Measurements from ENCODE around the gene ZNF488.
"Not testable (repeated sequence)": the region's sequence is repeated elsewhere in the genome, so short reads cannot be mapped to it uniquely, and the experiment has no call there.

ZNF488 gene

DNA sequence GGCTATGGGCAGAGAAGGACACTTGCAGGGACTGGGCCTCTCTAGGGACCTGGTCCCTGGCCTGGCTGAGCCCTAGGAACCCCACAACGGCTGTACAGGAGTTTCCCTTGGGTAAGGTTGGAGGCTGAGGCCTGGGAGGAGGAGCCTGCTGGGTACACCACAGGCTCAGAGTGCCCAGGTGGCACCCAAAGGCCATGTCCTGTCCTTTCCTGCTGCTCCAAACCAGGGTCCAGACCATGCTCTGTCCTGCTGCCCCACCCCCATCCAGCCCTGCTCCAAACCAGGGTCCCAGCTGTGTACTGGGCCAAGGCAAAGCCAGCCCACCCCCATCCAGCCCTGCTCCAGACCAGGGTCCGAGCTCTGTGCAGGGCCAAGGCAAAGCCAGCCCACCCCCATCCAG, 35.3 kb upstream of the ZNF488 start:
- TF ChIP-seq, protein P1, sequence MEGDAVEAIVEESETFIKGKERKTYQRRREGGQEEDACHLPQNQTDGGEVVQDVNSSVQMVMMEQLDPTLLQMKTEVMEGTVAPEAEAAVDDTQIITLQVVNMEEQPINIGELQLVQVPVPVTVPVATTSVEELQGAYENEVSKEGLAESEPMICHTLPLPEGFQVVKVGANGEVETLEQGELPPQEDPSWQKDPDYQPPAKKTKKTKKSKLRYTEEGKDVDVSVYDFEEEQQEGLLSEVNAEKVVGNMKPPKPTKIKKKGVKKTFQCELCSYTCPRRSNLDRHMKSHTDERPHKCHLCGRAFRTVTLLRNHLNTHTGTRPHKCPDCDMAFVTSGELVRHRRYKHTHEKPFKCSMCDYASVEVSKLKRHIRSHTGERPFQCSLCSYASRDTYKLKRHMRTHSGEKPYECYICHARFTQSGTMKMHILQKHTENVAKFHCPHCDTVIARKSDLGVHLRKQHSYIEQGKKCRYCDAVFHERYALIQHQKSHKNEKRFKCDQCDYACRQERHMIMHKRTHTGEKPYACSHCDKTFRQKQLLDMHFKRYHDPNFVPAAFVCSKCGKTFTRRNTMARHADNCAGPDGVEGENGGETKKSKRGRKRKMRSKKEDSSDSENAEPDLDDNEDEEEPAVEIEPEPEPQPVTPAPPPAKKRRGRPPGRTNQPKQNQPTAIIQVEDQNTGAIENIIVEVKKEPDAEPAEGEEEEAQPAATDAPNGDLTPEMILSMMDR (IDR thresholded peaks at IDR 0.05; ENCODE audit: low read depth, low read length, missing control alignments): no peak
- H3K4me3 ChIP-seq (ENCODE audit: low read depth, low read length): no peak overlapping the region

DNA sequence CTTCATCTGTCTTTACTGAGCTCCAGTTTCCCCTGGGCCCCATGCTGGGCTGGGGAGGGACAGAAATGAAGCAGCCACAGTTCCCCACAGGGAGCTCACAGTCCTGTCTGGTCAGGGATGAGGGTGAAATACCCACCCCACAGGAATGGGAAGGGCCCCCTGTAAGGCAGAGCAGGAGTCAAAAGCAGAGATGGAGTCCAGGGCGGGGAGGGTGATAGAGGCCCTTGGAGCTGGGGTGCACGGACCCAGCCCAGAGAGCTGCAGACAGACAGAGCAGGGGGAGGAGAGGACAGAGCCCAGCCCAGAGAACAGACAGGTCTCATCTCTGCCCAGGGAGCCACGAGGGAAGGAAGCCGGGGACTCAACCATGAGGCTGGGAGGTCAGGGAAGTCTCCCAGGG, 34.9 kb upstream of the ZNF488 start:
- DNase-seq (ENCODE audit: low read depth): no peak
- TF ChIP-seq, protein P1 (IDR thresholded peaks at IDR 0.05; ENCODE audit: low read depth, low read length, missing control alignments): no peak

More for the DNA sequence above, 35.3 kb upstream of the ZNF488 start:
- DNase-seq (ENCODE audit: low read depth): no peak

DNA sequence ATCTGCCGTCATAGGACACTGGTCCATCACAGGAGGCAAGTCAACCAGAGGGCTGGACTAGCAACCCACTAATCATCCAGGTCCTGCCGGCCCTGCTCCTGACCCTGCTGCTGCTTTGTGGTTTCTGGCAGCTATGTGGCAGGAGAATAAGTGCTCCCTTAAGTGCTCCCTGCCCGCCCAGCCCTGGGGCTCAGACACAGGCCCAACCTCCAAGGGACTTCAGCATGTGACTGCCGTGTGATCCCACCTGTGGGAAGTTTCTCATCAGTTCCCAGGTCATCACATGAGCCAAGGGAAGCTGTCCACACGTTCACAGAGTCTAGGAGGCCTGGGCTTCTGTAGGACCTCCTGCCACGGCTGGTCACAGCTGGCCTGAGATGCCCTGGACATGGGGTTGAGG, 34.2 kb upstream of the ZNF488 start:
- TF ChIP-seq, protein P1 (IDR thresholded peaks at IDR 0.05; ENCODE audit: low read depth, low read length, missing control alignments): no peak
- H3K4me3 ChIP-seq (ENCODE audit: low read depth, low read length): no peak overlapping the region
- DNase-seq (ENCODE audit: low read depth): no peak

More for the DNA sequence above, 34.9 kb upstream of the ZNF488 start:
- H3K4me3 ChIP-seq (ENCODE audit: low read depth, low read length): no peak overlapping the region

DNA sequence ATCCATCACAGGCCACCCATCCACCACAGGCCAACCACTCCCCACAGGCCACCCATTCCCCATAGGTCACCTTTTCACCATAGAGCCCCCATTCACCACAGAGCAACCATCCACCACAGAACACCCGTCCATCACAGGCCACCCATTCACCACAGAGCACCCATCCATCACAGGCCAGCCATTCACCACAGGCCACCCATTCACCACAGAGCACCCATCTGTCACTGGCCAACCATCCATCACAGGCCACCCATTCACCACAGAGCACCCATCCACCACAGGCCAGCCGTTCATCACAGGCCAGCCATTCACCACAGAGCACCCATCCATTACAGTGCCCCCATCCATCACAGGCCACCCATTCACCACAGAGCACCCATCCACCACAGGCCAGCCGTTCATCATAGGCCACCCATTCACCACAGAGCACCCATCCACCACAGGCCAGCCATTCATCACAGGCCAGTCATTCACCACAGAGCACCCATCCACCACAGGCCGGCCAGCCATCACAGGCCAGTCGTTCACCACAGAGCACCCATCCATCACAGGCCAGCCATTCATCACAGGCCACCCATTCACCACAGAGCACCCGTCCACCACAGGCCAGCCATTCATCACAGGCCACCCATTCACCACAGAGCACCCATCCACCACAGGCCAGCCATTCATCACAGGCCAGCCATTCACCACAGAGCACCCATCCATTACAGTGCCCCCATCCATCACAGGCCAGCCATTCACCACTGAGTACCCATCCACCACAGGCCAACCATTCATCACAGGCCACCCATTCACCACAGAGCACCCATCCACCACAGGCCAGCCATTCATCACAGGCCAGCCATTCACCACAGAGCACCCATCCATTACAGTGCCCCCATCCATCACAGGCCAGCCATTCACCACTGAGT, 32.5 kb upstream of the ZNF488 start:
- H3K4me3 ChIP-seq (ENCODE audit: low read depth, low read length); DNase-seq (ENCODE audit: low read depth): not testable (repeated sequence)

DNA sequence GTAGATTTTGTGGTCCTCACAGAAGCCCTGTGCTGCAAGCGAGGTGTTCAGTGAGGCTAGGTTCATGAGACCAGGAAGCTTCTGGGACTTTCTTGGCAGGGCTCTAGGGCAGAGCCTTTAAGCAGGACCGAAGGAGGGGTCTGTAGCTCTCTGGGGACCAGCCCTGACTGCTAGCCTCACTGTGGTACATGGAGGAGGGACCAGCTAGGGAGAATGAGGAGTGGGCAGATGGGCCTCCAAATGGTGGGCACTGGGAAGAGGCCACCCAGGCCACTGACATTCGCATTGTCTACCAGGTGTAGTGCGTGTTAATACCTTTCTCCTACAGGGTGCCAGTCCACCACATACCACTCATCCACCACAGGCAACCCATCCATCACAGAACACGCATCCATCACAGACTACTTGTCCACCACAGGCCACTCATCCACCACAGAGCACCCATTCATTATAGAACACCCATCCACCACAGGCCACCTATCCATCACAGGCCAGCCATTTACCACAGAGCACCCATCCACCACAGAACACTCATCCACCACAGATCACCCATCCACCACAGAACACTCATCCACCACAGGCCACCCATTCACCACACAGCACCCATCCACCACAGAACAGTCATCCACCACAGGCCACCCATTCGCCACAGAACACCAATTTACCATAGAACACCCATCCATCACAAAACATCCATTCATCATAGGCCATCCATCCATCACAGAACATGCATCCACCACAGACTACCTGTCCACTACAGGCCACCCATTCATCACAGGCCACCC, 31.6 kb upstream of the ZNF488 start:
- TF ChIP-seq, protein P1 (IDR thresholded peaks at IDR 0.05; ENCODE audit: low read depth, low read length, missing control alignments): no peak
- no peak for DNase-seq (ENCODE audit: low read depth)
- H3K4me3 ChIP-seq (ENCODE audit: low read depth, low read length): no peak overlapping the region

DNA sequence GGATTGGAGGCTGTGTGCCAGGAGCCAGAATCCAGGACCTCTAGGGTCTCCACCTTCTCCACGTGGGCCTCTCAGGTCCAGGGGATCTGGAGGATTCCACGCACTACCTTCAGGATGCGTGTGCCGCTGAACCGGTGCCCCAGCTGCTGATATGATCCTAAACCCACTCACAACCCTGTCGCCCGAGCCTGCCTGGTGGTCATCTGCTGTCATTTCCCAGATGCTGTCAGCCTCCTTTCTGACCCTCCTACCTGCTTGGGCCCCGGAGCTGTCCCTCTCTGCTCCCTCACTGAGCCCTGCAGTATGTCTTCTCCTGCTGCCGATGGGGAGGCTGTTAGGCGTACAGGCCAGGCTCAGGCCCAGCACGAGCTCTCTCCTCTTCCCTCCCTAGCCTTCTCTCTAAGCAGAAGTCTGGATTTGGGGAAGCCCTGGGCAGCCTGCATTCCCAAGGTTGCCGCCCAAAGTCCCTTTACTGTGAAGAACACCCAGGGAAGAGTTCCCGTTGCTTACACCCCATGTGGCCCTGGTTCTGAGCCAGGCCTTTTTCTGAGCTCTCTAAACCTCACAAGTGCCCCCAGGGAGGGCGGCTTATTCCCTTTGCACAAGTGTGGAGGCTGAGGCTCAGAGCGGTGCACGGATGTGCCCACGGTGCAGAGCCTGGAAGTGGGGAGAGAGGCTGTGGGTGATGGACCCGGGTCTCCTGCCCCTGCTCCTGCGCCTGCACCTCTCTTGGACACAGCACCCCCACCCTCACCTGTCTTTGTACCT, 30.8 kb upstream of the ZNF488 start:
- TF ChIP-seq, protein P1 (IDR thresholded peaks at IDR 0.05; ENCODE audit: low read depth, low read length, missing control alignments): no peak
- H3K4me3 ChIP-seq (ENCODE audit: low read depth, low read length): no peak overlapping the region
- no peak for DNase-seq (ENCODE audit: low read depth)

DNA sequence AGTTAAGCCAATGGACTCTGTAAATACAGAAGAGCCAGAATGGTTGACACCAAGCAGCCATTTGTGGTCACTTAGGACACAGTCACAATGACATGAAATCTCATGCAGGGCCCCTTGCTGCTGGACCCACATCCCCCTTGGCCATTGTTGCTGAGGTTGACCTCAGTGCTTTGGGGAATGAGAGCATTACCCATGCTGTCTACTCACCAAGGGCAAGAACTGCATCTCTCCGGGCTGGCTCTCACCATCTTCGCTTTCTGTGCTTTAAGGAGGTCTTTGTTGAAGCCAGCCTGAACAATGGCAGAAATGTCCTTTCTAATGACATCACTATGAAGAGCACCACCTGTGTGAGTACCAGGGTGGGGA, 30.1 kb upstream of the ZNF488 start:
- no peak for DNase-seq (ENCODE audit: low read depth)
- H3K4me3 ChIP-seq (ENCODE audit: low read depth, low read length): no peak overlapping the region

More for the DNA sequence above, 30.1 kb upstream of the ZNF488 start:
- TF ChIP-seq, protein P1 (IDR thresholded peaks at IDR 0.05; ENCODE audit: low read depth, low read length, missing control alignments): no peak

Data from GM12864 (cell line).